ENCODE measurements around the gene ITGB4.

The ITGB4 gene

GRCh38 chr17:75737133-75737962 is 16.1 kb downstream of the ITGB4 start:
- H3K4me3 ChIP-seq (ENCODE audit: low read length): no peak overlapping the region
- no peak overlapping the region for H3K9ac ChIP-seq (ENCODE audit: low read length)
- H3K9me3 ChIP-seq (replicated peaks; ENCODE audit: insufficient read depth, low read length): no peaks in the 10 kb centered on the region
- H3K36me3 ChIP-seq (replicated peaks; ENCODE audit: insufficient read depth, low read length): no peaks in the 10 kb centered on the region
- no peak for DNase-seq
- no peaks in the 10 kb centered on the region for H3K27me3 ChIP-seq (replicated peaks; ENCODE audit: insufficient read depth, low read length)
- H3F3A ChIP-seq (ENCODE audit: insufficient read depth, low read length): no peaks in the 10 kb centered on the region
- no peak overlapping the region for H3K27ac ChIP-seq (ENCODE audit: low read length)
- no peaks in the 10 kb centered on the region for H3K9me2 ChIP-seq (replicated peaks; ENCODE audit: insufficient read depth, low read length)
- H3K4me2 ChIP-seq (ENCODE audit: low read depth, low read length): no peak overlapping the region
- H3K79me2 ChIP-seq (ENCODE audit: low read length): no peaks in the 10 kb centered on the region
- H2AFZ ChIP-seq (ENCODE audit: low read length): no peak overlapping the region
- peaks cover 7% of the 10 kb centered on the region for H3K4me1 ChIP-seq (ENCODE audit: low read length)
- no peaks in the 10 kb centered on the region for H4K20me1 ChIP-seq (ENCODE audit: insufficient read depth, low read length)
- TF ChIP-seq EZH2phosphoT487 (IDR thresholded peaks at IDR 0.05; ENCODE audit: low read length) (no peak), CTCF (IDR thresholded peaks at IDR 0.05; ENCODE audit: low read length) (no peak), EZH2 (optimal IDR thresholded peaks at IDR 0.05; ENCODE audit: low read depth, low read length) (no peak)

- TF ChIP-seq CTCF (IDR thresholded peaks at IDR 0.05; ENCODE audit: low read length): no peak
- TF ChIP-seq EZH2phosphoT487 (IDR thresholded peaks at IDR 0.05; ENCODE audit: low read length): no peak
- no peak for TF ChIP-seq EZH2 (optimal IDR thresholded peaks at IDR 0.05; ENCODE audit: low read depth, low read length)
- Histone ChIP-seq H3K36me3 (replicated peaks; ENCODE audit: insufficient read depth, low read length) (no peaks in the 10 kb centered on the region), H3K27me3 (replicated peaks; ENCODE audit: insufficient read depth, low read length) (no peaks in the 10 kb centered on the region), H3K9me3 (replicated peaks; ENCODE audit: insufficient read depth, low read length) (no peaks in the 10 kb centered on the region), H3K4me2 (ENCODE audit: low read depth, low read length) (no peak overlapping the region), H4K20me1 (ENCODE audit: insufficient read depth, low read length) (no peaks in the 10 kb centered on the region), H3K4me1 (ENCODE audit: low read length) (peaks cover 7% of the 10 kb centered on the region), H3K9ac (ENCODE audit: low read length) (no peak overlapping the region), H3K79me2 (ENCODE audit: low read length) (no peaks in the 10 kb centered on the region), H3K4me3 (ENCODE audit: low read length) (no peak overlapping the region), H3F3A (ENCODE audit: insufficient read depth, low read length) (no peaks in the 10 kb centered on the region), H3K9me2 (replicated peaks; ENCODE audit: insufficient read depth, low read length) (no peaks in the 10 kb centered on the region), H2AFZ (ENCODE audit: low read length) (no peak overlapping the region), H3K27ac (ENCODE audit: low read length) (no peak overlapping the region)
- no peak for DNase-seq
These were observed 17.1 kb downstream of the ITGB4 start for GRCh38 chr17:75738218-75738802.

- no peak overlapping the region for H3K4me2 ChIP-seq (ENCODE audit: low read depth, low read length)
- no peaks in the 10 kb centered on the region for H3K79me2 ChIP-seq (ENCODE audit: low read length)
- H4K20me1 ChIP-seq (ENCODE audit: insufficient read depth, low read length): no peaks in the 10 kb centered on the region
- no peaks in the 10 kb centered on the region for H3K36me3 ChIP-seq (replicated peaks; ENCODE audit: insufficient read depth, low read length)
- no peaks in the 10 kb centered on the region for H3K9me3 ChIP-seq (replicated peaks; ENCODE audit: insufficient read depth, low read length)
- no peaks in the 10 kb centered on the region for H3K9me2 ChIP-seq (replicated peaks; ENCODE audit: insufficient read depth, low read length)
- no peak overlapping the region for H2AFZ ChIP-seq (ENCODE audit: low read length)
- no peak overlapping the region for H3K27ac ChIP-seq (ENCODE audit: low read length)
- DNase-seq: no peak
- no peaks in the 10 kb centered on the region for H3K27me3 ChIP-seq (replicated peaks; ENCODE audit: insufficient read depth, low read length)
- peaks cover 7% of the 10 kb centered on the region for H3K4me1 ChIP-seq (ENCODE audit: low read length)
- H3F3A ChIP-seq (ENCODE audit: insufficient read depth, low read length): no peaks in the 10 kb centered on the region
- no peak overlapping the region for H3K9ac ChIP-seq (ENCODE audit: low read length)
- TF ChIP-seq EZH2phosphoT487 (IDR thresholded peaks at IDR 0.05; ENCODE audit: low read length) (no peak), CTCF (IDR thresholded peaks at IDR 0.05; ENCODE audit: low read length) (no peak), EZH2 (optimal IDR thresholded peaks at IDR 0.05; ENCODE audit: low read depth, low read length) (no peak)
- no peak overlapping the region for H3K4me3 ChIP-seq (ENCODE audit: low read length)
These were observed 17.9 kb downstream of the ITGB4 start for GRCh38 chr17:75739174-75739573.
